HG03565 (cell line): Measurements from ENCODE around the gene RNFT2.

Source experiments
- ATAC-seq: cut with Tn5 transposase; IDR thresholded peaks from one replicate; pipeline ENCODE4 v1.9.1; 2021; ENCODE audit warnings: mild to moderate bottlenecking, moderate library complexity; ENCODE audit not compliant: unreplicated experiment

RNFT2 gene

GRCh38 chr12:116709768-116710167 is 28.3 kb upstream of the RNFT2 start:
- ATAC-seq, result no peak

- ATAC-seq, result no peak
Observed at GRCh38 chr12:116710370-116711150, 27.6 kb upstream of the RNFT2 start.

GRCh38 chr12:116712458-116713303 is 25.4 kb upstream of the RNFT2 start:
- ATAC-seq, result no peak

GRCh38 chr12:116713527-116713926 is 24.6 kb upstream of the RNFT2 start:
- no peak for ATAC-seq

- ATAC-seq, result no peak
Observed at GRCh38 chr12:116714175-116714574, 23.9 kb upstream of the RNFT2 start.

GRCh38 chr12:116717466-116718437 is 20.4 kb upstream of the RNFT2 start:
- ATAC-seq, result no peak

- no peak for ATAC-seq
Observed at GRCh38 chr12:116718655-116719454, 19.3 kb upstream of the RNFT2 start.

GRCh38 chr12:116719731-116720528 is 18.2 kb upstream of the RNFT2 start:
- no peak for ATAC-seq

GRCh38 chr12:116722245-116722644 is 15.9 kb upstream of the RNFT2 start:
- ATAC-seq, result no peak

GRCh38 chr12:116726694-116727093 is 11.4 kb upstream of the RNFT2 start:
- ATAC-seq, result no peak

GRCh38 chr12:116727261-116727660 is 10.9 kb upstream of the RNFT2 start:
- no peak for ATAC-seq

GRCh38 chr12:116727891-116728290 is 10.2 kb upstream of the RNFT2 start:
- ATAC-seq, result no peak

GRCh38 chr12:116731801-116732200 is 6.3 kb upstream of the RNFT2 start:
- no peak for ATAC-seq

GRCh38 chr12:116734156-116734768 is 3.9 kb upstream of the RNFT2 start:
- ATAC-seq, result no peak

GRCh38 chr12:116735084-116735483 is 3.0 kb upstream of the RNFT2 start:
- ATAC-seq, result no peak

GRCh38 chr12:116735951-116736599 is 2.0 kb upstream of the RNFT2 start:
- no peak for ATAC-seq

- ATAC-seq, result no peak
Observed at GRCh38 chr12:116736962-116737773, 947 bp upstream of the RNFT2 start.
